ENCODE results near the gene GPR152.
A peak's percentile ranks its signal among the peaks of the same experiment; 100 is the strongest.
"Not testable (repeated sequence)": the region's sequence is repeated elsewhere in the genome, so short reads cannot be mapped to it uniquely, and the experiment has no call there.

Gene GPR152

GRCh38 chr11:67489203-67489884 lies 36.8 kb upstream of the GPR152 start:
- DNase-seq, result no peak

GRCh38 chr11:67486481-67487195 lies 34.1 kb upstream of the GPR152 start:
- no peak for DNase-seq

- peak; percentile 28 for DNase-seq
Measured at GRCh38 chr11:67485873-67486361, 33.4 kb upstream of the GPR152 start.

GRCh38 chr11:67484847-67485311 lies 32.4 kb upstream of the GPR152 start:
- no peak for DNase-seq

GRCh38 chr11:67483831-67484665 lies 31.5 kb upstream of the GPR152 start:
- DNase-seq, result peak; percentile 23

- peak; percentile 99 for DNase-seq
Measured at GRCh38 chr11:67482827-67483798, 30.6 kb upstream of the GPR152 start, which contains the start of gene AIP. Gene AIP (plus strand): TSS chr11:67483026. CDS start chr11:67483159, 133 bp downstream.

GRCh38 chr11:67482275-67482826 lies 29.8 kb upstream of the GPR152 start:
- no peak for DNase-seq

GRCh38 chr11:67477344-67478050 lies 25.0 kb upstream of the GPR152 start:
- not testable (repeated sequence) for DNase-seq

GRCh38 chr11:67476692-67477091 lies 24.2 kb upstream of the GPR152 start:
- DNase-seq, result not testable (repeated sequence)

- no peak for DNase-seq
Measured at GRCh38 chr11:67472882-67473281, 20.4 kb upstream of the GPR152 start.

- no peak for DNase-seq
Measured at GRCh38 chr11:67470337-67471002, 17.9 kb upstream of the GPR152 start.

- DNase-seq, result no peak
Measured at GRCh38 chr11:67469508-67469811, 16.9 kb upstream of the GPR152 start.

- peak; percentile 96 for DNase-seq
Measured at GRCh38 chr11:67468759-67469507, 16.4 kb upstream of the GPR152 start, which contains the start of gene TMEM134. Gene TMEM134 (minus strand): TSS chr11:67469251. CDS start chr11:67469192, 59 bp downstream.

GRCh38 chr11:67468456-67468758 lies 15.9 kb upstream of the GPR152 start:
- DNase-seq, result no peak

GRCh38 chr11:67468056-67468455 lies 15.5 kb upstream of the GPR152 start:
- DNase-seq, result peak; percentile 63

- DNase-seq, result no peak
Measured at GRCh38 chr11:67466962-67467771, 14.6 kb upstream of the GPR152 start.

- no peak for DNase-seq
Measured at GRCh38 chr11:67466367-67466766, 13.8 kb upstream of the GPR152 start.

- DNase-seq, result not testable (repeated sequence)
Measured at GRCh38 chr11:67465530-67465929, 13.0 kb upstream of the GPR152 start.

- DNase-seq, result no peak
Measured at GRCh38 chr11:67465189-67465510, 12.6 kb upstream of the GPR152 start.
